Activated gamma-delta T cell (primary cell): ENCODE results near the gene CDC73.
"Not testable (repeated sequence)": the region's sequence is repeated elsewhere in the genome, so short reads cannot be mapped to it uniquely, and the experiment has no call there.

ENCODE experiments used
- DNase-seq: peaks from one replicate; lab custom pipeline; 2025; lab: John Stamatoyannopoulos, UW

Gene CDC73

GRCh38 chr1:193288548-193289080 is 166.8 kb downstream of the CDC73 start:
- DNase-seq, result not testable (repeated sequence)

GRCh38 chr1:193293726-193294125 is 171.9 kb downstream of the CDC73 start:
- no peak for DNase-seq

GRCh38 chr1:193299038-193299437 is 177.2 kb downstream of the CDC73 start:
- no peak for DNase-seq

GRCh38 chr1:193301746-193302145 is 179.9 kb downstream of the CDC73 start:
- DNase-seq, result no peak

GRCh38 chr1:193303849-193304248 is 182.0 kb downstream of the CDC73 start:
- DNase-seq, result no peak
